NT2/D1 (cell line): ENCODE measurements around the gene STX5.

Source experiments
- SUZ12 ChIP-seq: IDR thresholded peaks from 2 replicates; pipeline ENCODE4 v1.6.1; 2011; ENCODE audit not compliant: insufficient read length, insufficient read depth; ENCODE audit errors: extremely low read depth
- YY1 ChIP-seq: IDR thresholded peaks from 2 replicates; pipeline ENCODE4 v1.6.1; 2011; ENCODE audit not compliant: insufficient read length, insufficient read depth
- ZNF274 ChIP-seq: IDR thresholded peaks from 2 replicates; pipeline ENCODE4 v1.6.1; 2011; ENCODE audit warnings: mild to moderate bottlenecking, low read depth, low read length

- TF ChIP-seq YY1 (no peak), ZNF274 (no peak), SUZ12 (no peak)
Measured at GRCh38 chr11:62842171-62842741, 10.4 kb upstream of the STX5 start.
